ENCODE results near the gene SBK3. TPM values are rescaled to one million over a fixed set of nuclear protein-coding genes. Genes with fewer than 3 reads are reported as not detected.

The SBK3 gene
- total and polyA plus RNA-seq, 2 donors (not counting 1 experiment from before 2014, with no cell fraction given): not detected

DNA sequence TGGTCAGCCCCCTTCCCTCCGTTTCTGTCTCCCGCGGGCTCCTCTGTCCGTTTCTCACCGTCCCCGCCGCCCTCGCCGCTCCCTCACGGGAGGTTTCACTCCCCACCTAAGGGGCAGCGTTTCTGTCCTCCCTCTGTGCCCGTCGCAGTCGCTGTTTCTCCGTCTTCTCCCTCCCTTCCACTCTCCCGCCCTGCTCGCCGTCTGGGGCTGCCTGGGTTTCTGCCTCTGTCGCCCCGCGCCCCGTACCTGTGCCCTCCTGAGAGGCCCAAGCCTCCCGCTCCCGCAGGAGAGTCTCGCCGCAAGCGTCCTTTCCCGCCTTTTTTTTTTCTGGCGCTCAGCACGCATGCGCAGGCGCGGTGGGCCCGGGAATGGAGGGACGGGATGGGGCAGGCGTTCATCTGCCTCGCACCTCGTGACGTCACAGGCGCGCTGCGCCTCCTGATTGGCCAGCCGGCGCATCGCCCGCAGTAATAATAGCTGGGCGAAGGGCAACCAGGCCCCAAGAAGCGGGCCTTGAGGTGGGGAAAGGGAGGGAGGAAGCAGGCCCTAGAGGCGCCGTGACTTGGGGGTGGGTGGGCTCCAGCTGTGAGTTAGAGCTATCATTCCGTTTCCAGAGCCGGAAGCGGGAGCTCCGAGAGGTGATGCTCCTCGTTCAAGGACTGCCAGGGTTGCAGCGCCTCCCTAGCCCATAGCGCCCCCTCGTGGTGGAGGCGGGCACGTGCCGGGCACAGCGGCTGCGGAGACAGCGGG lies 41.7 kb downstream of the SBK3 start:
- peak overlapping the region; percentile 86 for H3K4me2 ChIP-seq (replicated peaks; ENCODE audit: low read depth, low read length, poor library complexity, severe bottlenecking)
- peak overlapping the region; percentile 91 to 94 for H3K27ac ChIP-seq (ENCODE audit: low read length in 2 of 2)
- peaks cover 4 to 16% of the 10 kb centered on the region in 2 donors for H3K4me1 ChIP-seq (ENCODE audit: control insufficient read depth in 2 of 2, insufficient read depth in 2 of 2, low read length in 2 of 2)
- Mint-ChIP-seq H3K4me1 (peaks cover 16% of the 10 kb centered on the region), H3K9me3 (ENCODE audit: insufficient read depth) (no peaks in the 10 kb centered on the region), H3K27ac (peak overlapping the region; percentile 94), H3K4me3 (peak overlapping the region; percentile 93), H3K27me3 (no peaks in the 10 kb centered on the region)
- ChIA-PET POLR2A (interaction anchor here (0.6 to 1.2 kb wide), 6 partner anchors 27 to 525 kb away, joined by 3 to 6 read pairs (median 5); partner anchors contain the start of genes SYT5 and ZNF628), CTCF (interaction anchor here (0.6 to 2.7 kb wide), 51 partner anchors 8 to 851 kb away, joined by 3 to 133 read pairs (median 5); partner anchors contain the start of genes CCDC106, FIZ1, HSPBP1 and ISOC2)
- H3K79me2 ChIP-seq (ENCODE audit: control insufficient read depth, insufficient read depth, low read length): peaks cover 6% of the 10 kb centered on the region
- no peaks in the 10 kb centered on the region for H3K27me3 ChIP-seq (replicated peaks in 1 of 4; ENCODE audit: control extremely low read depth in 1 of 4, control insufficient read depth in 3 of 4, insufficient read depth in 4 of 4, low read length in 3 of 4)
- no peaks in the 10 kb centered on the region for H4K20me1 ChIP-seq (ENCODE audit: control insufficient read depth, insufficient read depth, low read length, poor library complexity, severe bottlenecking)
- no peaks in the 10 kb centered on the region for H3K36me3 ChIP-seq (replicated peaks in 1 of 2; ENCODE audit: control extremely low read depth in 1 of 2, control insufficient read depth in 1 of 2, extremely low read depth in 1 of 2, insufficient read depth in 2 of 2, low read length in 1 of 2)
- peak overlapping the region; percentile 64 for H3K9ac ChIP-seq (ENCODE audit: low read length)
- intact Hi-C loops (cut with micrococcal nuclease): loop anchor here (1.0 to 5.0 kb wide), 6 partner anchors 14 to 201 kb away; partner anchors contain the start of genes ISOC2 and ZNF628
- no peak for TF ChIP-seq EZH2 (IDR thresholded peaks at IDR 0.05; ENCODE audit: borderline replicate concordance, insufficient read depth, low read depth, low read length, poor library complexity, severe bottlenecking)
- TF ChIP-seq, protein P1, sequence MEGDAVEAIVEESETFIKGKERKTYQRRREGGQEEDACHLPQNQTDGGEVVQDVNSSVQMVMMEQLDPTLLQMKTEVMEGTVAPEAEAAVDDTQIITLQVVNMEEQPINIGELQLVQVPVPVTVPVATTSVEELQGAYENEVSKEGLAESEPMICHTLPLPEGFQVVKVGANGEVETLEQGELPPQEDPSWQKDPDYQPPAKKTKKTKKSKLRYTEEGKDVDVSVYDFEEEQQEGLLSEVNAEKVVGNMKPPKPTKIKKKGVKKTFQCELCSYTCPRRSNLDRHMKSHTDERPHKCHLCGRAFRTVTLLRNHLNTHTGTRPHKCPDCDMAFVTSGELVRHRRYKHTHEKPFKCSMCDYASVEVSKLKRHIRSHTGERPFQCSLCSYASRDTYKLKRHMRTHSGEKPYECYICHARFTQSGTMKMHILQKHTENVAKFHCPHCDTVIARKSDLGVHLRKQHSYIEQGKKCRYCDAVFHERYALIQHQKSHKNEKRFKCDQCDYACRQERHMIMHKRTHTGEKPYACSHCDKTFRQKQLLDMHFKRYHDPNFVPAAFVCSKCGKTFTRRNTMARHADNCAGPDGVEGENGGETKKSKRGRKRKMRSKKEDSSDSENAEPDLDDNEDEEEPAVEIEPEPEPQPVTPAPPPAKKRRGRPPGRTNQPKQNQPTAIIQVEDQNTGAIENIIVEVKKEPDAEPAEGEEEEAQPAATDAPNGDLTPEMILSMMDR (IDR thresholded peaks at IDR 0.05): peak; percentile 99
- ATAC-seq (ENCODE audit: low read depth): peak; percentile 96
- H3K9me3 ChIP-seq (ENCODE audit: control extremely low read depth in 1 of 3, control insufficient read depth in 2 of 3, insufficient read depth in 1 of 3, low read length in 2 of 3): no peaks in the 10 kb centered on the region
- H3K4me3 ChIP-seq (ENCODE audit: control extremely low read depth in 1 of 5, extremely low read depth in 1 of 5, insufficient read depth in 1 of 5, low read depth in 2 of 5, low read length in 4 of 5): peak overlapping the region in 4 of 5 experiments; percentile 67 to 71 (median 69)
- peak; percentile 98 for DNase-seq
- WGBS (ENCODE audit: insufficient coverage): 9% methylated on average over 62 of the region's 64 CpGs
- peak overlapping the region; percentile 93 for H2AFZ ChIP-seq (ENCODE audit: insufficient read depth, low read depth, low read length, poor library complexity, severe bottlenecking)

All from B cell (primary cell).